ENCODE measurements around the gene STON1.

- TF ChIP-seq POLR2A (IDR thresholded peaks at IDR 0.05): no peak
- TF ChIP-seq, protein P1, sequence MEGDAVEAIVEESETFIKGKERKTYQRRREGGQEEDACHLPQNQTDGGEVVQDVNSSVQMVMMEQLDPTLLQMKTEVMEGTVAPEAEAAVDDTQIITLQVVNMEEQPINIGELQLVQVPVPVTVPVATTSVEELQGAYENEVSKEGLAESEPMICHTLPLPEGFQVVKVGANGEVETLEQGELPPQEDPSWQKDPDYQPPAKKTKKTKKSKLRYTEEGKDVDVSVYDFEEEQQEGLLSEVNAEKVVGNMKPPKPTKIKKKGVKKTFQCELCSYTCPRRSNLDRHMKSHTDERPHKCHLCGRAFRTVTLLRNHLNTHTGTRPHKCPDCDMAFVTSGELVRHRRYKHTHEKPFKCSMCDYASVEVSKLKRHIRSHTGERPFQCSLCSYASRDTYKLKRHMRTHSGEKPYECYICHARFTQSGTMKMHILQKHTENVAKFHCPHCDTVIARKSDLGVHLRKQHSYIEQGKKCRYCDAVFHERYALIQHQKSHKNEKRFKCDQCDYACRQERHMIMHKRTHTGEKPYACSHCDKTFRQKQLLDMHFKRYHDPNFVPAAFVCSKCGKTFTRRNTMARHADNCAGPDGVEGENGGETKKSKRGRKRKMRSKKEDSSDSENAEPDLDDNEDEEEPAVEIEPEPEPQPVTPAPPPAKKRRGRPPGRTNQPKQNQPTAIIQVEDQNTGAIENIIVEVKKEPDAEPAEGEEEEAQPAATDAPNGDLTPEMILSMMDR (IDR thresholded peaks at IDR 0.05): no peak
Observed at GRCh38 chr2:48624696-48625095, 94.7 kb downstream of the STON1 start.

Measured in breast epithelium (tissue), 3 donors.